SIG-M5 (cell line): ENCODE data around the gene ACER3.
A peak's percentile ranks its signal among the peaks of the same experiment; 100 is the strongest.
"Not testable (repeated sequence)": the region's sequence is repeated elsewhere in the genome, so short reads cannot be mapped to it uniquely, and the experiment has no call there.

Source experiments
- DNase-seq: peaks from one replicate; lab custom pipeline; 2025; lab: John Stamatoyannopoulos, UW

ACER3 gene

GRCh38 chr11:76860539-76861475 lies at the start of gene ACER3:
ACER3 (plus strand) TSS chr11:76860918; CDS start chr11:76860977, 59 bp downstream.
- peak; percentile 18 for DNase-seq

- DNase-seq, result no peak
Measured at GRCh38 chr11:76811259-76811658, 49.5 kb upstream of the ACER3 start.

- DNase-seq, result no peak
Measured at GRCh38 chr11:76814414-76814813, 46.3 kb upstream of the ACER3 start.

GRCh38 chr11:76815678-76816077 lies 45.0 kb upstream of the ACER3 start:
- DNase-seq, result not testable (repeated sequence)

GRCh38 chr11:76820184-76820566 lies 40.5 kb upstream of the ACER3 start:
- no peak for DNase-seq

GRCh38 chr11:76821396-76821795 lies 39.3 kb upstream of the ACER3 start:
- not testable (repeated sequence) for DNase-seq

- DNase-seq, result no peak
Measured at GRCh38 chr11:76822406-76822805, 38.3 kb upstream of the ACER3 start.

GRCh38 chr11:76823481-76824028 lies 37.2 kb upstream of the ACER3 start:
- DNase-seq, result no peak

GRCh38 chr11:76824083-76824939 lies 36.4 kb upstream of the ACER3 start:
- DNase-seq, result no peak

GRCh38 chr11:76824980-76825725 lies 35.6 kb upstream of the ACER3 start:
- DNase-seq, result no peak

- DNase-seq, result no peak
Measured at GRCh38 chr11:76825726-76826396, 34.9 kb upstream of the ACER3 start.

- DNase-seq, result not testable (repeated sequence)
Measured at GRCh38 chr11:76826508-76826907, 34.2 kb upstream of the ACER3 start.

- DNase-seq, result not testable (repeated sequence)
Measured at GRCh38 chr11:76827005-76827404, 33.7 kb upstream of the ACER3 start.

GRCh38 chr11:76830639-76831327 lies 29.9 kb upstream of the ACER3 start:
- DNase-seq, result no peak

GRCh38 chr11:76831686-76832310 lies 28.9 kb upstream of the ACER3 start:
- no peak for DNase-seq

- no peak for DNase-seq
Measured at GRCh38 chr11:76832361-76832760, 28.4 kb upstream of the ACER3 start.

GRCh38 chr11:76834151-76834550 lies 26.6 kb upstream of the ACER3 start:
- no peak for DNase-seq

- DNase-seq, result no peak
Measured at GRCh38 chr11:76835036-76835435, 25.7 kb upstream of the ACER3 start.

- DNase-seq, result no peak
Measured at GRCh38 chr11:76835928-76836612, 24.6 kb upstream of the ACER3 start.
